ENCODE results near the gene ANKZF1.

The ANKZF1 gene

GRCh38 chr2:219279151-219279915 lies 49.7 kb downstream of the ANKZF1 start, which contains the start of gene DNAJB2:
Gene DNAJB2 (plus strand): TSS chr2:219279366. CDS start chr2:219279834, 468 bp downstream.
- no peak for TF ChIP-seq FOXM1 (IDR thresholded peaks at IDR 0.05; ENCODE audit: borderline replicate concordance, low read depth)
- peak; percentile 74; the same call in 1 of the 2 replicates for TF ChIP-seq MAX (IDR thresholded peaks at IDR 0.05)
- peak; percentile 61 for TF ChIP-seq YY1 (IDR thresholded peaks at IDR 0.05; ENCODE audit: low read depth)
- TF ChIP-seq TEAD4 (IDR thresholded peaks at IDR 0.05): peak; percentile 71
- no peak for TF ChIP-seq USF1 (IDR thresholded peaks at IDR 0.05)
- TF ChIP-seq ZBTB7A (IDR thresholded peaks at IDR 0.05; ENCODE audit: low read depth): no peak; the same call in 1 of the 2 replicates
- peak; percentile 15; the same call in 1 of the 2 replicates for TF ChIP-seq CEBPB (IDR thresholded peaks at IDR 0.05)
- peak; percentile 72 for TF ChIP-seq NFIC (IDR thresholded peaks at IDR 0.05)
- peak; percentile 61 for TF ChIP-seq EGR1 (IDR thresholded peaks at IDR 0.05)
- peak; percentile 76 for TF ChIP-seq EP300 (IDR thresholded peaks at IDR 0.05; ENCODE audit: borderline replicate concordance)
- TF ChIP-seq, protein P1, sequence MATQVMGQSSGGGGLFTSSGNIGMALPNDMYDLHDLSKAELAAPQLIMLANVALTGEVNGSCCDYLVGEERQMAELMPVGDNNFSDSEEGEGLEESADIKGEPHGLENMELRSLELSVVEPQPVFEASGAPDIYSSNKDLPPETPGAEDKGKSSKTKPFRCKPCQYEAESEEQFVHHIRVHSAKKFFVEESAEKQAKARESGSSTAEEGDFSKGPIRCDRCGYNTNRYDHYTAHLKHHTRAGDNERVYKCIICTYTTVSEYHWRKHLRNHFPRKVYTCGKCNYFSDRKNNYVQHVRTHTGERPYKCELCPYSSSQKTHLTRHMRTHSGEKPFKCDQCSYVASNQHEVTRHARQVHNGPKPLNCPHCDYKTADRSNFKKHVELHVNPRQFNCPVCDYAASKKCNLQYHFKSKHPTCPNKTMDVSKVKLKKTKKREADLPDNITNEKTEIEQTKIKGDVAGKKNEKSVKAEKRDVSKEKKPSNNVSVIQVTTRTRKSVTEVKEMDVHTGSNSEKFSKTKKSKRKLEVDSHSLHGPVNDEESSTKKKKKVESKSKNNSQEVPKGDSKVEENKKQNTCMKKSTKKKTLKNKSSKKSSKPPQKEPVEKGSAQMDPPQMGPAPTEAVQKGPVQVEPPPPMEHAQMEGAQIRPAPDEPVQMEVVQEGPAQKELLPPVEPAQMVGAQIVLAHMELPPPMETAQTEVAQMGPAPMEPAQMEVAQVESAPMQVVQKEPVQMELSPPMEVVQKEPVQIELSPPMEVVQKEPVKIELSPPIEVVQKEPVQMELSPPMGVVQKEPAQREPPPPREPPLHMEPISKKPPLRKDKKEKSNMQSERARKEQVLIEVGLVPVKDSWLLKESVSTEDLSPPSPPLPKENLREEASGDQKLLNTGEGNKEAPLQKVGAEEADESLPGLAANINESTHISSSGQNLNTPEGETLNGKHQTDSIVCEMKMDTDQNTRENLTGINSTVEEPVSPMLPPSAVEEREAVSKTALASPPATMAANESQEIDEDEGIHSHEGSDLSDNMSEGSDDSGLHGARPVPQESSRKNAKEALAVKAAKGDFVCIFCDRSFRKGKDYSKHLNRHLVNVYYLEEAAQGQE (IDR thresholded peaks at IDR 0.05; ENCODE audit: low read depth): no peak
- 0 out of 2 replicates have a peak, but pooled peaks have one; percentile 24 for TF ChIP-seq RAD21 (IDR thresholded peaks at IDR 0.05; ENCODE audit: low read depth)
- TF ChIP-seq TCF12 (IDR thresholded peaks at IDR 0.05; ENCODE audit: low read depth): peak; percentile 92
- no peak for TF ChIP-seq TAF1 (IDR thresholded peaks at IDR 0.05; ENCODE audit: low read depth)
- TF ChIP-seq CREB1 (IDR thresholded peaks at IDR 0.05; ENCODE audit: low read depth): peak; percentile 80

GRCh38 chr2:219279916-219280516 lies 50.4 kb downstream of the ANKZF1 start:
- TF ChIP-seq CREB1 (IDR thresholded peaks at IDR 0.05; ENCODE audit: low read depth): no peak
- no peak for TF ChIP-seq RAD21 (IDR thresholded peaks at IDR 0.05; ENCODE audit: low read depth)
- TF ChIP-seq NFIC (IDR thresholded peaks at IDR 0.05): no peak
- TF ChIP-seq FOXM1 (IDR thresholded peaks at IDR 0.05; ENCODE audit: borderline replicate concordance, low read depth): no peak
- no peak for TF ChIP-seq MAX (IDR thresholded peaks at IDR 0.05)
- TF ChIP-seq TEAD4 (IDR thresholded peaks at IDR 0.05): no peak
- TF ChIP-seq TCF12 (IDR thresholded peaks at IDR 0.05; ENCODE audit: low read depth): no peak
- TF ChIP-seq USF1 (IDR thresholded peaks at IDR 0.05): no peak
- no peak for TF ChIP-seq TAF1 (IDR thresholded peaks at IDR 0.05; ENCODE audit: low read depth)
- no peak for TF ChIP-seq ZBTB7A (IDR thresholded peaks at IDR 0.05; ENCODE audit: low read depth)
- no peak for TF ChIP-seq EGR1 (IDR thresholded peaks at IDR 0.05)
- no peak for TF ChIP-seq YY1 (IDR thresholded peaks at IDR 0.05; ENCODE audit: low read depth)
- no peak for TF ChIP-seq EP300 (IDR thresholded peaks at IDR 0.05; ENCODE audit: borderline replicate concordance)
- TF ChIP-seq, protein P1 (IDR thresholded peaks at IDR 0.05; ENCODE audit: low read depth): no peak
- no peak for TF ChIP-seq CEBPB (IDR thresholded peaks at IDR 0.05)

DNA sequence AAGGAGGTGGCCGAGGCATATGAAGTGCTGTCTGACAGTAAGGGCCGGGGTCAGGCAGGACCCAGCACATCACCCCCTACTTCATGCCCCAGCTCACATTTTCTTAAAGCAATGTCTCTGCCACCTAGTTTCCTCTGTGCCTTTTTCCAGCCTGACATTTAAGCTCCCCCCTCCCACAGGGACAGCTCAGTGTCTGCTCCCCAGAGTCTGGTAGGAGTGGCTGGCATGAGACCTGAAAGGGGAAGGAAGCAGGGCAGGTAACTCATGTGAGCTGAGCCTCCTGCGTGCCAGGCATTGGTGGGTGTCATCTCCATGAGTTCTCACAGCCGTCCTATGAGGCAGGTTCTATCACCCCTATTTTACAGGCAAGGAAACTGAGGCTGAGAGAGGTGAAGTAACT lies 51.0 kb downstream of the ANKZF1 start:
- no peak for TF ChIP-seq FOXM1 (IDR thresholded peaks at IDR 0.05; ENCODE audit: borderline replicate concordance, low read depth)

DNA sequence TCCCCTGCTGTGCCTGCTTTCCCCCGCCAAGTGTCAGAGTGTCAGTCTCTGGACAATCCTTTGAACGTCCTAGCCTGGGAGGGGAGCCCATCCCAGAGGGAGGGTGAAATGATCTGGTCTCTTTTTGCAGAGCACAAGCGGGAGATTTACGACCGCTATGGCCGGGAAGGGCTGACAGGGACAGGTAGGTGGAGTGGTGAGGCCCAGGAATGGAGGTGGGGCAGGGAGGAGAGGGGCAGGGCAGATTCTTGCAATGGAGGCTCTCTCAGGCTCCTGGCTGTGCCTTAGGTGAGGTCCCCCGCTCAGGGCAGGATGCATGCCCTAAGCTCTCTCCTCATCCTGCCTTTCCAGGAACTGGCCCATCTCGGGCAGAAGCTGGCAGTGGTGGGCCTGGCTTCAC lies 52.0 kb downstream of the ANKZF1 start:
- TF ChIP-seq ZBTB7A (IDR thresholded peaks at IDR 0.05; ENCODE audit: low read depth) (no peak), CEBPB (IDR thresholded peaks at IDR 0.05) (no peak), USF1 (IDR thresholded peaks at IDR 0.05) (no peak), RAD21 (IDR thresholded peaks at IDR 0.05; ENCODE audit: low read depth) (no peak), TEAD4 (IDR thresholded peaks at IDR 0.05) (no peak), TAF1 (IDR thresholded peaks at IDR 0.05; ENCODE audit: low read depth) (no peak), MAX (IDR thresholded peaks at IDR 0.05) (no peak), YY1 (IDR thresholded peaks at IDR 0.05; ENCODE audit: low read depth) (no peak), NFIC (IDR thresholded peaks at IDR 0.05) (no peak), EGR1 (IDR thresholded peaks at IDR 0.05) (no peak), FOXM1 (IDR thresholded peaks at IDR 0.05; ENCODE audit: borderline replicate concordance, low read depth) (no peak), CREB1 (IDR thresholded peaks at IDR 0.05; ENCODE audit: low read depth) (no peak), TCF12 (IDR thresholded peaks at IDR 0.05; ENCODE audit: low read depth) (no peak), EP300 (IDR thresholded peaks at IDR 0.05; ENCODE audit: borderline replicate concordance) (no peak)
- TF ChIP-seq, protein P1 (IDR thresholded peaks at IDR 0.05; ENCODE audit: low read depth): no peak

Measured in Ishikawa (cell line).